Neutrophil (primary cell): Measurements from ENCODE around the gene ALDH3B1.

ENCODE experiments used
- H3K27ac ChIP-seq: fragments of 200-600 bp; sonication (generic); 2 replicates; pipeline ENCODE4 v1.5.1; 2016; ENCODE audit warnings: mild to moderate bottlenecking, moderate library complexity
- H3K27me3 ChIP-seq: fragments of 200-600 bp; sonication (generic); 2 replicates; pipeline ENCODE4 v1.6.0; 2016; ENCODE audit warnings: mild to moderate bottlenecking
- H3K36me3 ChIP-seq: fragments of 200-600 bp; sonication (generic); 2 replicates; pipeline ENCODE4 v1.5.1; 2017
- H3K4me1 ChIP-seq, 2 experiments: fragments of 200-600 bp in 1 of 2; sonication (generic) in 1 of 2; 1 replicate in 1 of 2; 2 replicates in 1 of 2; pipeline versions ENCODE4 v1.5.1 to v1.6.1; 2013 to 2016; ENCODE audit warnings: low read depth in 1 of 2, low read length in 1 of 2, mild to moderate bottlenecking in 1 of 2, moderate library complexity in 1 of 2; ENCODE audit not compliant: control insufficient read depth in 1 of 2, insufficient read depth in 1 of 2
- H3K4me3 ChIP-seq, 2 experiments: fragments of 200-600 bp in 1 of 2; sonication (generic) in 1 of 2; 1 replicate in 1 of 2; 2 replicates in 1 of 2; pipeline ENCODE4 v1.5.1; 2013 to 2016; ENCODE audit warnings: low read depth in 1 of 2, low read length in 1 of 2, mild to moderate bottlenecking in 1 of 2, moderate library complexity in 1 of 2
- H3K9me3 ChIP-seq: fragments of 200-600 bp; sonication (generic); 2 replicates; pipeline ENCODE4 v1.5.1; 2016
- CTCF ChIP-seq: fragments of 200-600 bp; sonication (generic); IDR thresholded peaks from 2 replicates; pipeline ENCODE4 v1.5.1; 2016; ENCODE audit warnings: antibody characterized with exemption

Gene ALDH3B1

GRCh38 chr11:67999704-68000103 is 10.4 kb upstream of the ALDH3B1 start:
- no peaks in the 10 kb centered on the region for H3K27me3 ChIP-seq
- no peak overlapping the region for H3K4me3 ChIP-seq
- TF ChIP-seq CTCF = no peak
- H3K4me1 ChIP-seq = peaks cover 27 to 29% of the 10 kb centered on the region in 2 experiments
- no peak overlapping the region for H3K27ac ChIP-seq
- H3K36me3 ChIP-seq = peaks cover 53% of the 10 kb centered on the region
- no peaks in the 10 kb centered on the region for H3K9me3 ChIP-seq

GRCh38 chr11:68002575-68002937 is 7.6 kb upstream of the ALDH3B1 start:
- Histone ChIP-seq H3K27me3 (no peaks in the 10 kb centered on the region), H3K9me3 (no peaks in the 10 kb centered on the region), H3K36me3 (peaks cover 24% of the 10 kb centered on the region), H3K4me3 (peak overlapping the region; percentile 59 to 88), H3K27ac (peak overlapping the region; percentile 96), H3K4me1 (peaks cover 29% of the 10 kb centered on the region in 2 experiments)
- no peak for TF ChIP-seq CTCF

- H3K9me3 ChIP-seq = no peaks in the 10 kb centered on the region
- peaks cover 18% of the 10 kb centered on the region for H3K36me3 ChIP-seq
- peak overlapping the region; percentile 59 to 88 for H3K4me3 ChIP-seq
- no peaks in the 10 kb centered on the region for H3K27me3 ChIP-seq
- no peak for TF ChIP-seq CTCF
- peaks cover 27 to 31% of the 10 kb centered on the region in 2 experiments for H3K4me1 ChIP-seq
- H3K27ac ChIP-seq = peak overlapping the region; percentile 96
Observed at GRCh38 chr11:68002938-68003845, 6.9 kb upstream of the ALDH3B1 start.

- Histone ChIP-seq H3K36me3 (peaks cover 10% of the 10 kb centered on the region), H3K27me3 (no peaks in the 10 kb centered on the region), H3K27ac (peak within 1 kb of the TSS; percentile 96), H3K9me3 (no peaks in the 10 kb centered on the region), H3K4me3 (peak within 1 kb of the TSS; percentile 59 to 88), H3K4me1 (peaks cover 33 to 39% of the 10 kb centered on the region in 2 experiments)
- TF ChIP-seq CTCF = peak; percentile 20
Observed at GRCh38 chr11:68003846-68004550, 6.1 kb upstream of the ALDH3B1 start, which contains the start of gene UNC93B1. UNC93B1 (minus strand) TSS chr11:68004097; CDS start chr11:68004043, 54 bp downstream.

GRCh38 chr11:68004551-68005335 is 5.4 kb upstream of the ALDH3B1 start:
- TF ChIP-seq CTCF = no peak
- Histone ChIP-seq H3K9me3 (no peaks in the 10 kb centered on the region), H3K27ac (peak overlapping the region; percentile 96), H3K4me3 (peak overlapping the region in 1 of 2 experiments; percentile 88), H3K4me1 (peaks cover 40 to 47% of the 10 kb centered on the region in 2 experiments), H3K27me3 (no peaks in the 10 kb centered on the region), H3K36me3 (peaks cover 2% of the 10 kb centered on the region)
